ENCODE measurements around the gene ATG10.

GRCh38 chr5:82169892-82170291 lies 198.1 kb downstream of the ATG10 start:
- no peak for TF ChIP-seq CTCF (IDR thresholded peaks at IDR 0.05)
- no peak for TF ChIP-seq EP300 (IDR thresholded peaks at IDR 0.05)
